HG03439 (cell line): ENCODE results near the gene INO80B.

ENCODE experiments used
- ATAC-seq: cut with Tn5 transposase; IDR thresholded peaks from one replicate; pipeline ENCODE4 v1.9.1; 2021; ENCODE audit warnings: mild to moderate bottlenecking, moderate library complexity; ENCODE audit not compliant: unreplicated experiment

Gene INO80B

DNA sequence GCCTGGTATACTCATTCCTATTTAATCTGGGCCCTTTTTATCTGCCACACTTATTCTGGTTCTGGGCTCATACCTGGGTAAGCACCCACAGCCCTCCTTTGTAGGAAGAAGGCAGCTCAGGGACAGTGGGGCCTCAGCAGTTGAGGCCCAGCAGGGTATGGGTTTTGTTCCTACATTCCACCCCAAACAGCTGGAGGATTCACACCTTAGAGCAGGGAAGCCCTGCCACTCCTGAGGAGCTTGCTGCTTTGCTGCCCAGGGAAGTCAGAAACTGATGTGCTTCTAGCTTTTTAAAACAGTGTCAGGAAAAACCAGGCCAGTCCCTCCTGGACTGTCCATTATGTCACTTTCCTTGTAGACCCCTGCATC lies 45.7 kb downstream of the INO80B start:
- no peak for ATAC-seq

DNA sequence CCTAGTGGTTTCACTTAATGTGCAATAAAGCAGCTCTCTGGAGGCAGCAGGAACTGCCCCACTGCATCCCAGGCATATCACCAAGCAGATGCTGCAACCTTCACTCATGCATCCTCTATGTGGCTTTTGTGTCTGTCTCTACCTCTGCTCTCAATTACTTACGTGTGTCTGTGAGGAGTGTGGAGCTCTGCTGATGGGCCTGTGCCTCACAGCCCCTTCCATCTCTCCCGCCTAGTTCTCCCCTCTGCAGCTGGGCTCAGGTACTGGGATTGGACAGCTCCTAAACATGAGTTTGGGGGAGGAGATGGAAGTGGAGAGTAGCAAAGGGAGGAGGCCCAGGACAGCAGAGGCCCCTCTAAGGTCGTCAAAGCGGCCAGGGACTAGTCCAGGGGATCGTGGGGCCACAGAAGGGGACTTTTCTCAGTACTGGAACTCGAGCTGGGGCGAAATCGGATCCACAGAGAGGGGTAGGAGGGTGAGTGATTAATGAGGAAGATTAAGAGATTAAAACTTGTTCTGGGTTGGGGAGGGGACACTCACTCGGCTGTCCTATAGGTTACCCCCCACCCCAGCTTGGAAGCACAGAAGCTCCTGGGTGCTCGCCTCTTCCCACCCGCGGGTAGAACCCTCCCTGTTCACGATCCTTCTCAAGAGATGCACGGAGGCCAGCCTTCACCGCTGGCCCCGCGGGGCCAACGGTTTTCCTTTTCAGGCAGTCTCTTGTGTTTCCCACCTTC lies 46.6 kb downstream of the INO80B start:
- no peak for ATAC-seq

DNA sequence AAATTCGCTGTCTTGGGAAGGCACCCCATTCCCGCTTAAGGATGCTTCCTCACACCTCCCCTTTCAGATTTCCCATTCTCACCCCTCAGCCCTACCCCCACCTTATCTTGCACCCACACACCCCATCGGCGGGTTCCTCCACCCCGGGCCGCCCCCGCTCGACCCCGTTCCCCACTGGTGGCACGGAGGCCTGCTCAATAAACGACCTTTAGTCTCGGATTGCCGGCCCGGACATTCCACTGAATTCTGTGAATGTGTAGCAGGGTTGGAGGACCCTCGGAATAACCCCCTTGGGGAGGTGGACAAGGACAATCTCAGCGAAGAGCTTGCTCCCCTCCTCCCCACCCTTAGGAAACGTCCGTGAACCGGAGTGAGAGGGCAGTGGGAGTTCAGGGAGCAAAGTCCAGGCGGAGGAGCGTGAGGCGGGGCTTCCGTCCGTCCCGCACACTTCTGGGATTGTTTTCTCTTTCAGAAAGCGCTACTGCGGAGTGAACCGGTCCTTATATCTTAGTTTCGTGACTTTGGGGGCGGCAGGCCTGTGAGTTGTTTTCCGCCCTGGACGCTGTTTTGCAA lies 47.3 kb downstream of the INO80B start:
- ATAC-seq: no peak

DNA sequence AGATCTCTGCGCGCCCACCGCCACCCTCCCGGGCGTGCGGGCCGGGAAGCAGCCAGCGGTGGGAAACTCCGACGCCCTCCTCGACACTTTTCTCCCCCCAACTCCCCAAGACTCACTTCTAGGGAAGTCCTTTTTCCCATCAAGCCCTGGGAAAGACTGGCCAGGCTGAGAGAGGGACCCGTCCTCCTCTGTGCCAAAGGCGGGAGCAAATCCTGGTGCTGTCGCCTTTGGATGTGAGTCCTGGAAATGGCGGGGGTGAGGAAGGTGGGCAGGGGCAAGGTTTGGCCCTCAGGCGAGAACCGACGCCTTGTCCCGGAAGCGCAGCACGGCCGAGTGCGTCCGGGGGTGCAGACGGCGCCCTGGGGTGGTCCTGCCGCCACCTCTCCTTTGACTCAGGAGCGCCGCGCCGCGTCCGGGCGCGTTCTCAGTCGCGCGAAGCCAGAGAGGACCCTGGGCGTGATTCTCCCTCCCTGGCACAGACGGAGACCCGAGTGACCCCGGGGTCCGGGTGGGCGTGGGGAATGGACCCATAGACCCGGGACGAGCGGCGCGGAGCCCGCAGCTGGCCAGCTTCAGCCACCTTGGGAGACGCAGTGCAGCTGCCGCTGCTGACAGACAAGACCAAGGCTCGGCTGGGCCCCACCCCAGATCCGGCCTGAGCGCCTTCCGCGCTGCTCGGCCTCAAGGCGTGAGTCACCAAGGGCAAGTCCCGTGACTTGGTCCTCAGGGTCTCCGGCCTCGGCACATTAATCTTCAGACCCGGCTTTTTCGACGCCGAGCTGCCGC lies 48.0 kb downstream of the INO80B start:
- no peak for ATAC-seq

DNA sequence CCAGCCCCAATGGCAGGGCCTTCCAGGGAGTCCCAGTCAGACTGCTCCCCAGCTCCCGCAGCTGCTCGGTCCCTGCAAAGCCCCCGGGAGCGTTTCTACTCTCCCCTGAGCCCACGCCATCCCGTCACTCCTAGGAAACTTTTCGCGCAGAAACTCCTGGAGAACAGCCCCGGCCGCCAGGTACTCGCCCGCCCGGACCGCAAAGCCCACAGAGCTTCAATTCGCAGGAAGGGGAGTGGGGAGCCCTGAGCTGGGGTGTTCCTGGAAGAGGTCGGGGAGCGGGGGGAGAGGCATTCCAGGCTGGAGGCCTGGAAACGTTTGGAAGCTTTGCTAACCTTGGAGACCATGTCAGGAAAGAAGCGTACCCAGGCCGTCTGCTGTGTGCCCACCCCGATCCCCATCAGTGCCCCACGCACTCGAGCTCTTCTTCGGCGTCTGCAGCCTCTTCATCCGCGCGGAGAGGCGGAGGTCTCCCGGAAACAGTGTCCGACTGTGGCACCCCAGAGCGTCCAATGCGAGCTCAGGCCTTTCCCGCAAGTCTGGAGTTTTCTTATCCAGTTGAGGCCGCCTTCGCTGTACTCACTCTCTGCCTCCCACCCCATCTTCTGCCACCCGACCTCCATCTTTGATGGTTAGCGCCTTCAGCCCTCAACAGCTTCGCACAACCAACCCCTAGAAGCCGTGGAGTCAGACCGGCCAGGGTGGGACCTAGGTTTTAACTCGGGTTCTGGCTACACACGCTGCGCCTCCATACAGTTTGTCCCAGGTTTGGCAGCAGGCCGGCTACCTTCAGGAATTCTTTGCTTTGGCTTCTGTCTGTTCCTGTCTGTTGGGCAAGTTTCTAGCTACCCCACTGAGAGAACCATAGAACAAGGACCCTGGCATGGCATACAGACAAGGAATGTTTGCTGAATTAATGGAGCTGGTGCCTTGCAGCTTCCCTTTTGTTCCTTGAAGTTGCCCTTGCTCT lies 48.9 kb downstream of the INO80B start:
- ATAC-seq: no peak

DNA sequence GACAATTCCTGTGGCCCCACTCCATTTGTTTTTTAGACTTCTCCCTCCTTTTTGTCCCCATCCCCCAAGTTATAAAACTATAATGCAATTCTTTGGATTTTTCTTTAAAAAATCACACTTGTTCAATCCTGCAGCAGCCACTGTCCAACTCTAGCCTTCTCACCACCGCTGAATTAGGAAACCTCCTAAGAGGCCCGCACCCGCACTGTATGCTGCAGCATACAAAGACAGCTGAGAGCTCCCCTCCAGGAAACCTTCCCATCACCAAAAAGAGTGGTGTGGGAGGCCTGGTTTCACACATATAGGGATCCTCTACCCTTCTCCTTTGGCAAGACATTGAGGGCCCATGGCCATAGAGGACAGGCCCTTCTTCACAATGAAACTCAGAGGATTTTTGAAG lies 49.7 kb downstream of the INO80B start:
- ATAC-seq: no peak

DNA sequence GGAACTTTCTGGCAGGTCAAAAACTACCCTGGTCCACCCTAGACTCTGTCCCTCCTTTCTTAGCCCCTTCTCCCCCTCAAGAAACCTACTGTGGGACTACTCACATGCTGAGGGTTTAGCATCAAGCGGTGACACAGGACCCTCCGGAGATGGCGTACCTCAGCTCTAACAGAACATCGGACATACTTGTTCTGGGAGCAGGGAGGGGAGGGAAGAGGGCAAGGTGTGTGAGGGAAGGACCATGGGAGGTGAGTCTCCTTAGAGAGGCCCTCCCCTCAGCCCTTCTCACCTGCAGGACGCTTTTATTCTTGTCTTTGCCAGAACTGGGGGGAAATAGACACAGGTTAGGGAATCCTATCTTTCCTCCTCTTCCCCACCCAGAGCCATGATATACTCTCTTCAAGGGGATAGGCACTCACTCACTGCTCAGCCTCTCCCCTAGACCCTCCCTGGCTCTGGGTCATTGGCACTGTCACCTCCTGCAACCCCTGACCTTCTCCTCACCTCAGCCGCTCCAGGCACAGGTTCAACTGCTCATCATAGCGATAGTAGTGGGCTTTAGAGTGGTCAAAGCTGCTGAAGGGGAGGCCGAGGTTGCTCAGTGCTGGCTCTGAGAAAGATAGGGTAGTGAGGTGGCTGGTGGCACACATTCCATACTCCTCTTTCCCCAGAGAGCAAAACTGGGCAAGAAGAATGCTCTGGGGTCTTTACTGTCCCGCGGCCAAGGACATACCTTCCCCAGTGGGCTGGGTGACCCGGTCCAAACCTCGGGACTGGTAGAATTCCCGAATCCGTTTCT lies 50.8 kb downstream of the INO80B start:
- no peak for ATAC-seq

DNA sequence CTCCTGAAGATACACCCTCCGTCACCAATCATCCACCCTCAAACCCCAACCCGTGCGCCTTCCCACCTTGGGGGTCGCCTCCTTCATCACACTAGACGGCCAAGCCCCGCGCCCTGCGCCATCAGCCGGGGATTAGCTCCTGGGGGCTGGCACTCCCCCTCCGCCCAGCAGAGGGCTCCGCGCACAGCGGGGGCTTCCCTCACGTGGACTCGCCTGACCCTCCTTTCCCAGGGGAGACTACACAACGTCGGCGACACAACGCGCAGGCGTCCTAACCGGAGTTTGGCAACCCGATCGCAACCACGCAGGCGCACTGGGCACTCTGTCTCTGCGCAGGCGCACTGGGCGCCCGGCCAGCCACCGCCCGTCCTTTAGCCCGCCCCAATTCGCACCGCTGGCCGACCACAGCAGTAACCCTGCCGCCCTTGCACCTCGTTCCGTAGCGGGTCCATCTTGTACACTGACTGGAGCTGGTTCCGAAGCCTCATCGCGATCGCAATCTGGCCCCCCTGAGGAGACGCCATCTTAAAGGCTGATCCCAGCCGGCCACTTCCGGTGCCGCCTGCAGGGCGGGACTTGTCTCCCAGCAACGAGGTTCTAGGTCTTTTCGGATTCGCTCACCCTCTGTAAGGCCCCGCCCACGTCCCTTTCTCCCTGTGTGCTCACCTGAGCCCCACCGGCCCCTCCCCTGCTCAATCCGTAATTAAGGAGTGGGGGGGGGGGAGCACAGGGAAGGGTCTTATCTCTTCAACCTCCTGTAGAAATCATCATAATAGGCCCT lies 52.4 kb downstream of the INO80B start, which contains the start of gene PCGF1:
Gene PCGF1, minus strand, starts transcription at position 551 of the 781 bp plus-strand sequence. Its CDS starts 27 bp downstream, at position 524.
- ATAC-seq: peak; percentile 91
